DND-41 (cell line): ENCODE results near the gene PUDP.

ENCODE experiments used
- CTCF ChIP-seq: IDR thresholded peaks from 2 replicates; pipeline ENCODE4 v1.5.1; 2012; ENCODE audit warnings: borderline replicate concordance, low read length, moderate library complexity, mild to moderate bottlenecking; ENCODE audit not compliant: poor library complexity, severe bottlenecking; ENCODE audit errors: extremely low read depth
- EZH2 ChIP-seq: IDR thresholded peaks from 3 replicates; pipeline ENCODE4 v1.6.1; 2012; ENCODE audit warnings: borderline replicate concordance, low read depth, mild to moderate bottlenecking, moderate library complexity, low read length, inconsistent platforms; ENCODE audit not compliant: severe bottlenecking

- no peak for TF ChIP-seq CTCF
- no peak for TF ChIP-seq EZH2
Measured at GRCh38 chrX:7108030-7108429, 39.9 kb downstream of the PUDP start.
